Skin epidermis (tissue), 12 donors: ENCODE data around the gene IL3.

Experiments
- H3K27ac ChIP-seq, 21 experiments: fragments of 200-600 bp; sonication (generic) in 11 of 21; one replicate each; pipeline ENCODE4 v1.5.0; 2020; ENCODE audit warnings: mild to moderate bottlenecking in 3 of 21, inconsistent platforms in 2 of 21, moderate library complexity in 2 of 21
- H3K4me3 ChIP-seq, 7 experiments: fragments of 200-600 bp; sonication (generic) in 2 of 7; one replicate each; pipeline ENCODE4 v1.5.0; 2020; ENCODE audit warnings: inconsistent platforms in 2 of 7, mild to moderate bottlenecking in 2 of 7, moderate library complexity in 1 of 7

The IL3 gene

GRCh38 chr5:132069994-132070393 is 9.5 kb downstream of the IL3 start:
- no peak overlapping the region for H3K4me3 ChIP-seq

GRCh38 chr5:132070460-132071337 is 10.2 kb downstream of the IL3 start:
- H3K4me3 ChIP-seq, result no peak overlapping the region
- H3K27ac ChIP-seq, result no peak overlapping the region

More at GRCh38 chr5:132069994-132070393, 9.5 kb downstream of the IL3 start:
- no peak overlapping the region for H3K27ac ChIP-seq

GRCh38 chr5:132071338-132071707 is 10.9 kb downstream of the IL3 start:
- Histone ChIP-seq H3K27ac (no peak overlapping the region), H3K4me3 (no peak overlapping the region)

- H3K27ac ChIP-seq, result no peak overlapping the region
- H3K4me3 ChIP-seq, result no peak overlapping the region
These were observed 11.6 kb downstream of the IL3 start for GRCh38 chr5:132072070-132072469.

- no peak overlapping the region for H3K4me3 ChIP-seq
- H3K27ac ChIP-seq, result no peak overlapping the region
These were observed 12.1 kb downstream of the IL3 start for GRCh38 chr5:132072528-132072927.

- no peak within 1 kb of the TSS for H3K4me3 ChIP-seq
- H3K27ac ChIP-seq, result peak within 1 kb of the TSS in 2 of 21 experiments; percentile 3 to 45
These were observed 13.0 kb downstream of the IL3 start, which contains the start of gene CSF2 for GRCh38 chr5:132073231-132074013. Gene CSF2 (plus strand): TSS chr5:132073789. CDS start chr5:132073824, 35 bp downstream.

GRCh38 chr5:132074091-132074771 is 13.8 kb downstream of the IL3 start:
- H3K27ac ChIP-seq, result no peak overlapping the region
- no peak overlapping the region for H3K4me3 ChIP-seq

- Histone ChIP-seq H3K4me3 (no peak overlapping the region), H3K27ac (no peak overlapping the region)
These were observed 14.6 kb downstream of the IL3 start for GRCh38 chr5:132074772-132075718.

- Histone ChIP-seq H3K27ac (no peak overlapping the region), H3K4me3 (no peak overlapping the region)
These were observed 15.2 kb downstream of the IL3 start for GRCh38 chr5:132075719-132076077.

- H3K27ac ChIP-seq, result no peak overlapping the region
- no peak overlapping the region for H3K4me3 ChIP-seq
These were observed 15.9 kb downstream of the IL3 start for GRCh38 chr5:132076202-132076830.

GRCh38 chr5:132076983-132077382 is 16.5 kb downstream of the IL3 start:
- H3K4me3 ChIP-seq, result no peak overlapping the region
- H3K27ac ChIP-seq, result no peak overlapping the region

GRCh38 chr5:132079081-132079480 is 18.6 kb downstream of the IL3 start:
- Histone ChIP-seq H3K27ac (no peak overlapping the region), H3K4me3 (no peak overlapping the region)

GRCh38 chr5:132079619-132080018 is 19.2 kb downstream of the IL3 start:
- H3K27ac ChIP-seq, result no peak overlapping the region

GRCh38 chr5:132080595-132080994 is 20.1 kb downstream of the IL3 start:
- Histone ChIP-seq H3K4me3 (no peak overlapping the region), H3K27ac (no peak overlapping the region)

More at GRCh38 chr5:132079619-132080018, 19.2 kb downstream of the IL3 start:
- no peak overlapping the region for H3K4me3 ChIP-seq

GRCh38 chr5:132081458-132081857 is 21.0 kb downstream of the IL3 start:
- Histone ChIP-seq H3K4me3 (no peak overlapping the region), H3K27ac (no peak overlapping the region)

GRCh38 chr5:132082329-132083023 is 22.0 kb downstream of the IL3 start:
- peak overlapping the region in 1 of 21 experiments; percentile 53 for H3K27ac ChIP-seq
- H3K4me3 ChIP-seq, result no peak overlapping the region

- peak overlapping the region in 5 of 21 experiments; percentile 6 to 67 (median 53) for H3K27ac ChIP-seq
- H3K4me3 ChIP-seq, result no peak overlapping the region
These were observed 22.7 kb downstream of the IL3 start for GRCh38 chr5:132083071-132083678.

- peak overlapping the region in 2 of 21 experiments; percentile 25 to 59 for H3K27ac ChIP-seq
- no peak overlapping the region for H3K4me3 ChIP-seq
These were observed 25.2 kb downstream of the IL3 start for GRCh38 chr5:132085686-132086085.
